Measurements from ENCODE around the gene PTPRZ1.

PTPRZ1 gene

DNA sequence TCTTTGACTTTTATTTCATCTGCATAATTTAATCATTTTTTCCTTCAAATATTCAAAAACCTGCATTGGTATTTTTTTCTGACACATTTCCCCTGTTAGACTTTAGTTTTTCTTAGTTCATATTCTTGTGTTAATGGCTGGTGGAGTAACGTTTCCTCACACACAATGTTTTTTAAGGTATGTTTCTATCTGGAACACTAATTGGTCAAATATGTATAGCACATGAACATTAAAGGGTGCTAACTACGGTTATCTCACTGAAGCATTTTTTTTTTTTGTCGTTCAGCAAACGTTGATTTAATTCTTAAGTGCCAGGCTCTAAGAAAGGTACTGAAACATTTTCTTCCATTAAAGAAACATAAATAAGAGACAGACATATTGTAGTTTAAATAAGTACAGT is 87.7 kb downstream of the PTPRZ1 start:
- no peak for DNase-seq

GRCh38 chr7:121961089-121961867 is 88.3 kb downstream of the PTPRZ1 start:
- no peak for DNase-seq

DNA sequence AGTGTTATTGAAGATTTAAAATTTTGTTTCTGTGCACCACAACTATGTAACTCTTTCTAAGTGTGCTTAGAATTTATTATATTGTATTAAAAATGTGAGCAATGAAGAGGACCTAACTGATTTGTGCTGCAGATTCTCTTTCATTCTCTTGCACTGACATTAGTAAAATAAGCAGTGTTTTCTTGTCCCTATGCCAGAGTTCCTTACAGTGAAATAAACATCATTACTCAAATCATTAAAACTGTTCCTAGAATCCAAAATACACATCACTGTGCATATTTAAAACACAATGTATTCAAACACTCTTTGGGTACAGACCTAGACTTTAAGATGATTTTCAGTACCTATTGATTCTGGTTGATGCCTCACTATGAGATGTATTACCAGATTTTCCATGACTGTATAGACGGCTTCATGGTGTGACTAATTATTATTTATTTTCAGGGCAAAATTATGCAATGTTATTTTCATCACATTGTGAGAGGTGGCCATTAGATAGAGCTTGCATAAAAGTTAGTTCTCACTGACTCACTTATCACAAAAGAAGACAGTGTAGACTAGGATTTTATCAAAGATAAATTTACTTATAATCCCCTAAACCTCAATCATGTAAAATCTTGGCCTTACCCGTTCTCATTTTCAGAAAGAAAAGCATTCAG is 93.4 kb downstream of the PTPRZ1 start:
- DNase-seq = no peak

- no peak for DNase-seq
These were observed 94.0 kb downstream of the PTPRZ1 start for GRCh38 chr7:121966935-121967332.

DNA sequence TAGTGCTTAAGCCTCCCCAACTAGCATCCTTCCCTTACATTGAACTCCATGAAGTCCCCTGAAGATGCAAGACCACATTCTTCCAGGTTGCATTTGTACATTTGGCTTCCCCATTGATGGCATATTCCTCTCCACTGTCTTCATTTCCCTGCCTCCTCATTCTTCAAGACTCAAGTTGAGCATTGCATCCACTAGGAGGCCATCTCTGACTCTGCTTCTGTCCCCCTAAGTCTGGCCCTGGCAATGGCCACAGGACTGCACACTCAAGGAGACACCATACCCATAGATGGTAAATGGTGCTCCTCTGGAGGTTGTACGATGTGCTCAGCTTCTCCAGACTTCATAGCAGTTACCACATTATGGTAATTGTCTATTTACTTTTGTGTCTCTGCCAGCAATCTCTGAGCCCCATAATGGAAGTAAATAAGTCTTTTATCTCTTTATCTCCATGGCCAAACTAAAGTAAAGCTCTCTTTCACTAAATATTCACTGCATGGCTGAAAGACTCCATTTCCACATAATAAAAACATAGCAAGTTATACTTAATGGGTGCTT is 112.6 kb downstream of the PTPRZ1 start:
- DNase-seq = no peak

GRCh38 chr7:121992068-121992467 is 119.1 kb downstream of the PTPRZ1 start:
- no peak for DNase-seq

DNA sequence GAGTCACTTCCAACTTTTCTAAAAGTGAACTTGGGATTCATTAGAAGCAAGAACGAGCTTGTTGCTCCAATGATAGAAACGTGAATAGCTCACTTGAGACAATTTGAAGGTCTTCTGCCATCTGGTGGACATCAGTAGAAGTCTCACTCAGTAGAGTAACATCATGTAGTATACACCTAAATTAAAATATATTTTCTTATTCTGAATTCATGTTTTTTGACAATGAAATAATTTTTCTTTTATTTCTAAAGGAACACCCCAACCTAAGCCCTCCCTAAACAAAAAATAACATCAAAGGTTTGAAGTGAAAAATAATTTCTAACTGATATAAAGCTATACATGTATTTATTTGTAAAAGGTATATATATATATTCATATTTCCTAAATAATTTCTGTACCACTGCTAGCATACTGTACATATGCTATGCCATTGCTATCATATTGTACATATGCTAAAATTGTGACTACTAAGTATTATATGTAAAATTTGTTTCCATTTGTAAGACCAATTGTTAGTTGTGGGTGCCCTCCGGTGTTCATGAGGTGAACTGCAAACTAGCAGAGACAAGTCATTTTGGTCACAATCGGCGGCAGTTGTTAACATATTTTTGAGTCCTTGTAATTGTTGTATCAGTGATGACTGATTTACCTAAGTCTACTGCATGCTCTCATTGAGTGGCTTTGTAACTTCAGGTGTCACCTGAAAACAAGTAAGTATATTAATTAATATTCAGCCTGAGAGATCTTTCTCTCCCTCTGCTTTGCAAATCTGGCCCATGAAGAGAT is 121.9 kb downstream of the PTPRZ1 start:
- peak; percentile 13 for DNase-seq

GRCh38 chr7:122006687-122007086 is 133.7 kb downstream of the PTPRZ1 start:
- no peak for DNase-seq

DNA sequence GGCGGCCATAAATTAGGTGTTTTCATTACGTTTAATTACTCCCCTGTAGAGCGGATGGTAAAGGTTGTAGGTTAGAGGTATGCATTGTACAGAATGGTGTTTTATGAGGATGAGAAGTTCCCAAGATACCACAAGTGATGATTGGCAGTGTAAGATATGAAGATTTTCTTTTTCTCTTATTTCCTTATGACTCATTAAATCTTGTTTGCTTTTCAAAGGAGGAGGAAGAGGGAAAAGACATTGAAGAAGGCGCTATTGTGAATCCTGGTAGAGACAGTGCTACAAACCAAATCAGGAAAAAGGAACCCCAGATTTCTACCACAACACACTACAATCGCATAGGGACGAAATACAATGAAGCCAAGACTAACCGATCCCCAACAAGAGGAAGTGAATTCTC is 137.2 kb downstream of the PTPRZ1 start:
- DNase-seq = no peak

GRCh38 chr7:122013065-122013464 is 140.1 kb downstream of the PTPRZ1 start:
- DNase-seq = no peak

GRCh38 chr7:122013630-122014029 is 140.7 kb downstream of the PTPRZ1 start:
- DNase-seq = no peak

GRCh38 chr7:122014697-122015096 is 141.7 kb downstream of the PTPRZ1 start:
- no peak for DNase-seq

DNA sequence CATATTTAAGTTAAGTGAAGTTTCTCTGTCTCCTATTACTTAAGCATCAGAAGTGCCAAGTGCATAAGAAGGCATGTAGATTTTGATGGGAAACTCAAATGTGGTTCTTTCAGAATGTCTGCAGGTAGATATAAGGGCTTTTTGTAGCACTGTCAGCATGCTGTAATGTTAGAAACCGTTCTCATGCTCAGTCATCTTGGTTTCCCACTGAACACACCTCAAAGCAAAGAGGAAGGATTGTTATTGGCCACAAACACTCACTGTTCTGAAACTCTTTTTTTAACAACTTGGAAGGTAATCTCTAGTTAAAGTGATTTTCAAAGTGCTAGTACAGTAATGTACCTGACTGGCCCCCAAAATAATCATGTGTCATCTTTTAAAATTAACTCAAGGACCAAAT is 145.1 kb downstream of the PTPRZ1 start:
- DNase-seq = no peak

- no peak for DNase-seq
These were observed 154.1 kb downstream of the PTPRZ1 start for GRCh38 chr7:122027058-122027457.

GRCh38 chr7:122033641-122034040 is 160.7 kb downstream of the PTPRZ1 start:
- DNase-seq = no peak

DNA sequence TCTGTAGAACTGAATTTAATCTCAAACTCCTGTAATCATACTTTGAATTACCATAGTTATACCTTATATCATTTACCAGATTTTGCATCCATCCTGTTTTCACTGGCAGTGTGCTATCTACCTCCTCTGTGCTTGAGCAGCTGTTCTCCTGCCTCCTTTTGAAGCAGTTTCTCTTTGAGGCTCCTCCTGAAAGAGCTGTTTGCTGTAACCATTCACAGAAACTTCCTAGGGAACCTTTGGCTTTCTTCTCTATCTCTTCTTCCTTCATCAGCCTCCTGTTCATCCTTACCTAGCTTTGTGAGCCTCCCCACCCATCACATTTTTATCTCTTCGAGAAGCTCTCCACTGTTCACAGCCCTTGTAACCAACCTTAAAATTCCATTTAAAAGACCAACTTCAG is 162.9 kb downstream of the PTPRZ1 start:
- DNase-seq = no peak

DNA sequence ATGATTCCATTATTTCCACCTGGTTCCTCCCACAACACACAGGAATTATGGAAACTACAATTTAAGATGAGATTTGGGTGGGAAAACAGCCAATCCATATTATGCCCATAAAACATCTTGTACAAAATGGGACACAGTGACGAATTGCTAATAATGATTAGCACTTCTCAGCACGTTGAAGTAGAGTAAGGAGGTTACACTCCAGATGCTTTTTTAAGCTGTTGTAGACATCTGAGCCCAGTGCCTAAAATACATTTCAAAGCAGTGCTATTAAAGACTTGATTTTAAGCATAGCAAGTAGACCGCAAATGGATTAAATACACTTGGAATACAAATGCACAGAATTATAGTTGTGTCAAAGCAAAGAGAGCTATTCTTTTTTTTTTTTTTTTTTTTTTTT is 165.2 kb downstream of the PTPRZ1 start:
- no peak for DNase-seq

GRCh38 chr7:122038904-122039303 is 165.9 kb downstream of the PTPRZ1 start:
- DNase-seq = no peak

DNA sequence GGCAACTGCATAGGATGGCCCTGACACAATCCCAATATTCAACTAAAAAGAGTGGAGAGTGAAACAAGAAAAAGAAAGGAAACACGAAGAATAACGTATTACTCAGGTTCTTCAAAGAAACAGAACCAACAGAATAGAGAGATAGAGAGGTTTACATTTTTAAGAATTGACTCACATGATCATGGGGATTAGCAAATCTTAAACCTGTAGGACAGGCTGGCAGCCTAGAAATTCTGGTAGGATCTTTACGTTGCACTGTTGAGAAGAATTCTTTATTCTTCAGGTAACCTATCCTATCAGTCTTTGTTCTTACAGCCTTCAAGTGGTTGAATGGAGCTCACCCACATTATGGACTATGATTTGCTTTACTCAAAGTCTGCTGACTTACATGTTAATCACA is 167.2 kb downstream of the PTPRZ1 start:
- no peak for DNase-seq

GRCh38 chr7:122046402-122046801 is 173.4 kb downstream of the PTPRZ1 start:
- DNase-seq = no peak

GRCh38 chr7:122054393-122054792 is 181.4 kb downstream of the PTPRZ1 start:
- no peak for DNase-seq

DNA sequence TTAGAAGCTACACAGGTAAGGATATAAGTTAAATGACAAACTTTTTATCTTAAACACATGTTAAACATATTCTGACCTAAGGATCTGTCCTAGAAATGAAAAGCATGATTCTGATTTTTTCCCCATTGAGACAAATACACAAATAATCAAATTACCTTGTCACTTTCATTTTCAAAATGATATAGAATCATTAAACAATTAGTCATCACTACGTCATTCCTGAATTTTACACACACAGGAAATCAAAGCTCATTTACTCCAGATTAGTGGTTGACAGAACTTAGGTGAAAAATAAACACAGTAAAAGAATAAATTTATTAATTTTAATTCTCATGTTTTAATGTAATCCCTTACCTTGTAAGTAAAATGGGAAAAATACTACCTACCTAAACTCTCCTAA is 182.1 kb downstream of the PTPRZ1 start:
- DNase-seq = no peak

DNA sequence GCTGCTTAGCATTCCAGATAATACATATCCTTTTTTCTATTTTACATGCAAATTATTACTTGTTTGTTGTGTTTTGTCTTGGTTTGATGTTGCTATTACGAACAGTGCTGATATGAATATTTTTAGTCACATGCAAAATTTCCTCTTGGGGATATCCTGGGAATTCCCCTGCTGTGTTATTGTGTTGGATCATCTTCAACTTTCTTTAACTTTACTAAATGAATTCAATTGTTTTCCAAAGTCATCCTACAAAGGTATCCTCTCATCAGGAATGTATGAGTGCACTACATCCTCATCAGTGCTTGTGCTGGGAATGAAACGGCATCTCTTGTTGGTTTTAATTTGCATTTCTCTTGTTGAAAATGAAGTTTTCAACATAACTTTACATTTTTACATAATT is 184.0 kb downstream of the PTPRZ1 start:
- no peak for DNase-seq

- no peak for DNase-seq
These were observed 186.6 kb downstream of the PTPRZ1 start for GRCh38 chr7:122059542-122059941.
